ENCODE data around the gene IQCN.

IQCN gene

DNA sequence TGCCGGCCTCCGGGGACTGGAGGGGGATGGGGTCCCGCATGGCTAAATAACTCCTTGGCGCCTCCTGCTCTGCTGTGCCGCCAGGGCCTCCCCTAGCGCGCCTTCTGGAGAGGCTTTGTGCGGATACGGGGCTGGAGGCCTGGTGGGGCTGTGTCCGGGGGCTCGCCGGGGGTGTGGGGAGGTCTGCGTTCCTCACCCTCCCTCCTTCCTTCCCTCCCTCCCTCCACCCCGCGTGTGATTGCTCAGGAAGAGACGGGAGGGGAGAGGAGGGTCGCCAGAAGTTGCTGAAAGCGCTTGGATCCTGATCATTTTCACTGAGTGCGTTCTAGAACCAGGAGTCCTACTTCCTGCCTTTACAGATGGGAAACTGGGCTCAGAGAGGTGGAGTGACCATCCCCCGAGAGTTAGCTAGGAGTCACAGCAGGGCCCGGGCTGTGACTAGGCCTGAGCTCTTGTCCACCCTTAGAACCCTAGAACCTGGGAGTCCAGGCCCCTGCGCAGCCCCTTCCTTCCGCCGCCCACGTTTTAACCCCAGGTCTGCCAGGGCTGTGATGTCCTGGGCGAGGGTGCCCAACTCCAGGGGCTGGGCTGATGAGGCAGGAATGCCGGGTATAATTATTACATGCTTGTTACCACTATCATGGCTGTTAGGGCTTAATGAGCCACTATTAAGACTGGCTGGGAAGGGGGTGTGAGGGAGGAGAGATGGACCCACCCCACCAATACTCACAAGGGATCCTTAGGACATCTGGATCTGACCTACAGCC, 8.0 kb upstream of the IQCN start:
- no peaks in the 10 kb centered on the region for H3K27me3 ChIP-seq (replicated peaks; ENCODE audit: control insufficient read depth, insufficient read depth, low read length)
- H3K4me3 ChIP-seq (ENCODE audit: low read length): peak overlapping the region; percentile 79
- H3K9ac ChIP-seq (ENCODE audit: low read length): peak overlapping the region; percentile 96
- H3K4me1 ChIP-seq (ENCODE audit: control insufficient read depth, insufficient read depth, low read length): peaks cover 28% of the 10 kb centered on the region
- no peaks in the 10 kb centered on the region for H3K36me3 ChIP-seq (ENCODE audit: control insufficient read depth, insufficient read depth, low read length, severe bottlenecking)
- DNase-seq (ENCODE audit: low read depth): no peak
- no peaks in the 10 kb centered on the region for H3K9me3 ChIP-seq (ENCODE audit: control insufficient read depth, low read length)

DNA sequence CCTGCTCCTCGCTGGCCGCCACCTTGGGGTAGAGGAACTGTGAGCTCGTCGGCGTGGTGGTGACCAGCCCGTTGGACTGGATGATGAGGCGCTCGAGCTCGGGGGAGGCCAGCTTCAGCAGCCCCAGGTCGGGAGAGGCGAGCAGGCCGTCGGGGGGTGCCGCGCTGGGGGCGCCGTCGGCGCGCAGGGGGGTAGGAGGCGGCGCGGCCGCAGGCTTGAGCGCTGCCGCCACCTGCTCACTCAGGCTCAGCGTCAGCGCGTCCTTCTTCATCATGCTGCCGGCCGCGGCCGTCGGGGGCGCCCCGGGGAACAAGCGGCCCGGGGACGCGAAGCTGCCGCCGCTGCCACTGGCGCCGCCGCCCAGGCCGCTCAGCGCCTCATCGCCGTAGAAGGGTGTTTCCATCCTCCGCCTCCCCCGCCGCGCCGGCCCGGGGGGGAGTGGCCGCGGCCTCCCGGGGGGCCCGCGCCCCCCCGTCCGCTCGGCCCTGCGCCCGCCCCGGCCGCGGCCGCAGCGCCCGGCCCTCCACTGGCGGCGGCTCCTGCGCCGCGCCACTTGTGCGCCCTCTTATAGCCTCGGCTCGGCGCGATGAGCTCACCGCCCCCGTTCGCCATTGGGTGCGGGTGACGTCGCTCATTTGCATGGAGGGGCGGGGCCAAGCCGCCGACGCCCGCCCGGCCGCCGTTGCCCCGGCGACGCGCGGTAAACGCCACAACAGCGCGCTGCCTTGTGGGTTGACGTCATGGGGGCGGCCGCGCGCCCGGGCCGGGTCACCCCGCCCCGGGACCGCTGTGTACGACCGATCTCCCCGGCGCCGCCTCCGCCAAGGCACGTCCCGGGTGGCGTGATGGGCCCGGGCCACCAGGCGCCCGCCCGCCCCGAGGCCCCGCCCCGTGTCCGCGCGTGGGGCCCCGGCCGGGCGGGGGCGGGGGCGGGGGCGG, 7.1 kb upstream of the IQCN start, which contains the start of gene JUND:
TSS of gene JUND (minus strand) at position 541 of the 939 bp plus-strand sequence. CDS start at position 403, 138 bp downstream.
- peak within 1 kb of the TSS; percentile 99 for H3K9ac ChIP-seq (ENCODE audit: low read length)
- H3K27me3 ChIP-seq (replicated peaks; ENCODE audit: control insufficient read depth, insufficient read depth, low read length): no peaks in the 10 kb centered on the region
- H3K4me1 ChIP-seq (ENCODE audit: control insufficient read depth, insufficient read depth, low read length): peaks cover 28% of the 10 kb centered on the region
- no peaks in the 10 kb centered on the region for H3K36me3 ChIP-seq (ENCODE audit: control insufficient read depth, insufficient read depth, low read length, severe bottlenecking)
- no peaks in the 10 kb centered on the region for H3K9me3 ChIP-seq (ENCODE audit: control insufficient read depth, low read length)
- peak within 1 kb of the TSS; percentile 99 for H3K4me3 ChIP-seq (ENCODE audit: low read length)
- peak; percentile 99 for DNase-seq (ENCODE audit: low read depth)

DNA sequence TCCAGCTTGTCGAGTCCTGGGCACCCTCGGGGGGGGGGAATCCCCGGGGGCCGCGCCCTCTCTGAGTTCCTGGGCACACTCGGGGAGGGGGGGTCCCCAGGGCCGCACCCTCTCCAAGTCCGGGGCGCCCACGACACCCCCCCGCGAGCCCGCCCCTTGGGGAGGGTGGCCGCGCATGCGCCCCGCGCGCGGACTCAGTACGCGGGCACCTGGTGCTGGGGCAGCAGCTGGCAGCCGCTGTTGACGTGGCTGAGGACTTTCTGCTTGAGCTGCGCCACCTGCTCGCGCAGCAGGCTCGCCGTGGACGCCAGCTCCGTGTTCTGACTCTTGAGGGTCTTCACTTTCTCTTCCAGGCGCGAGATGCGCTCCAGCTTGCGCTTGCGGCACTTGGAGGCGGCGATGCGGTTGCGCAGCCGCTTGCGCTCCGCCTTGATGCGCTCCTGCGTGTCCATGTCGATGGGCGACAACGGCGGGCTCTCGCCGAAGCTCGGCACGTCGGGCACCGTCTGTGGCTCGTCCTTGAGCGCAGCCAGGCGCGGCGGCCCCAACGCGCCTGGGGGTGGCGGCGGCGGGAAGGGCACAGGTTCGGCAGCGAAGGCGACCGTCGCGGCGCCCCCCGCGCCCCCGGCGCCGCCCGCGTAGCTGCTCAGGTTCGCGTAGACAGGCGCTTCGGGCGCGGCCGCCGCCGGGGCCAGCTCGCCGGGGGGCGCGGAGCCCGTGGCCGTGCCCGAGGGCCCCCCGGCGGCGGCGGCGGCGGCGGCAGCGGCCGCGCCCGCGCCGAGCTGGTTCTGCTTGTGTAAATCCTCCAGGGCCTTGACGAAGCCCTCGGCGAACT, 6.2 kb upstream of the IQCN start:
- peaks cover 35% of the 10 kb centered on the region for H3K4me1 ChIP-seq (ENCODE audit: control insufficient read depth, insufficient read depth, low read length)
- peak overlapping the region; percentile 99 for H3K4me3 ChIP-seq (ENCODE audit: low read length)
- H3K27me3 ChIP-seq (replicated peaks; ENCODE audit: control insufficient read depth, insufficient read depth, low read length): no peaks in the 10 kb centered on the region
- no peaks in the 10 kb centered on the region for H3K9me3 ChIP-seq (ENCODE audit: control insufficient read depth, low read length)
- H3K9ac ChIP-seq (ENCODE audit: low read length): peak overlapping the region; percentile 99
- peak; percentile 76 for DNase-seq (ENCODE audit: low read depth)
- H3K36me3 ChIP-seq (ENCODE audit: control insufficient read depth, insufficient read depth, low read length, severe bottlenecking): no peaks in the 10 kb centered on the region

DNA sequence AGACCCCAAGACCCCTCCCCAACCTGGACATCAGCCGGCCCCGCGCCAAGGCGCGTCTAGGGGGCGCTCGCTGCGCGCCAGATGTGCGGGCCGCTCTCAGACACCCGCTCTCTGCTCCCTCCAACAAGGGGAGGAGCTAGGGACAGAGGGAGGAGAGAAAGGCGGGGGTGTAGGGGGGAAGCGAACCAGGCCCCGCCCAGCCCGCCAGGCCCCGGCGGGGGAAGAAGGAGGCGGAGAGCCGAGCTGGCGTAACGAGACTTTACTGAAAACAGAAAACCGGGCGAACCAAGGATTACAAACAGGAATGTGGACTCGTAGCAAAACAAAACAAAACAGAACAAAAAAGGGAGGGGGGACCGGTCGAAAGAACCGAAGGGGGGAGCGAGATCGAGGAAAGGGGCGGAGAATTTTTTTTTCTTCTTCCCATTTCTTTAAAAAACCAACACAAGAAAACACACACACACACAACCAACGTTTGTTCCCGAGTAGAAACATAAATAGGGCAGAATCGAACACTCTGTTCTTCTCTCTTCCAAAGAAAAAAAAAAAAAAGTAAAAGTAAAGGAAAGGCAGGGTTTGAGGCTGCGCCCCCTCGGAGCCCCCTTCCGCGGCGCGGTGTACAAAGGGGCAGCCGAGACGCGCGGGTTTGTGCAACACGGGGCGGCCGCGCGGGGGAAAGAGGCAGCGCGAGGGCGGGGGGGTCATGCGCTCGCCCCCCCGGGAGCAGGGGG, 5.4 kb upstream of the IQCN start:
- Histone ChIP-seq H3K9me3 (ENCODE audit: control insufficient read depth, low read length) (no peaks in the 10 kb centered on the region), H3K4me1 (ENCODE audit: control insufficient read depth, insufficient read depth, low read length) (peaks cover 38% of the 10 kb centered on the region), H3K4me3 (ENCODE audit: low read length) (peak overlapping the region; percentile 99), H3K27me3 (replicated peaks; ENCODE audit: control insufficient read depth, insufficient read depth, low read length) (no peaks in the 10 kb centered on the region), H3K36me3 (ENCODE audit: control insufficient read depth, insufficient read depth, low read length, severe bottlenecking) (no peaks in the 10 kb centered on the region), H3K9ac (ENCODE audit: low read length) (peak overlapping the region; percentile 99)
- DNase-seq (ENCODE audit: low read depth): peak; percentile 95

DNA sequence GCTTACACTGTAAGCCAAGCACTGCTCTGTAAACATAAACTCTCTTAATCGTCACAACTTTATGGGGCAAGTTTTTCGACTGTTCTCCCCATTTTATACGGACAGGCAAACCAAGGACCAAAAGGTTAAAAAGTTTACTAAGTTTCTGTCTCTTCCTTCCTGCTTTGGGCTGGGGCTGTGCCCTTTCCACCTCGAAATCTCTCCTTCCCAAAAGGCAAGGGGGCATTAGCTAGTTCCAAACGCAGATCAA, 4.9 kb upstream of the IQCN start:
- peak overlapping the region; percentile 99 for H3K9ac ChIP-seq (ENCODE audit: low read length)
- H3K4me1 ChIP-seq (ENCODE audit: control insufficient read depth, insufficient read depth, low read length): peaks cover 43% of the 10 kb centered on the region
- DNase-seq (ENCODE audit: low read depth): no peak
- no peaks in the 10 kb centered on the region for H3K9me3 ChIP-seq (ENCODE audit: control insufficient read depth, low read length)
- H3K27me3 ChIP-seq (replicated peaks; ENCODE audit: control insufficient read depth, insufficient read depth, low read length): no peaks in the 10 kb centered on the region
- H3K36me3 ChIP-seq (ENCODE audit: control insufficient read depth, insufficient read depth, low read length, severe bottlenecking): no peaks in the 10 kb centered on the region
- H3K4me3 ChIP-seq (ENCODE audit: low read length): peak overlapping the region; percentile 99

DNA sequence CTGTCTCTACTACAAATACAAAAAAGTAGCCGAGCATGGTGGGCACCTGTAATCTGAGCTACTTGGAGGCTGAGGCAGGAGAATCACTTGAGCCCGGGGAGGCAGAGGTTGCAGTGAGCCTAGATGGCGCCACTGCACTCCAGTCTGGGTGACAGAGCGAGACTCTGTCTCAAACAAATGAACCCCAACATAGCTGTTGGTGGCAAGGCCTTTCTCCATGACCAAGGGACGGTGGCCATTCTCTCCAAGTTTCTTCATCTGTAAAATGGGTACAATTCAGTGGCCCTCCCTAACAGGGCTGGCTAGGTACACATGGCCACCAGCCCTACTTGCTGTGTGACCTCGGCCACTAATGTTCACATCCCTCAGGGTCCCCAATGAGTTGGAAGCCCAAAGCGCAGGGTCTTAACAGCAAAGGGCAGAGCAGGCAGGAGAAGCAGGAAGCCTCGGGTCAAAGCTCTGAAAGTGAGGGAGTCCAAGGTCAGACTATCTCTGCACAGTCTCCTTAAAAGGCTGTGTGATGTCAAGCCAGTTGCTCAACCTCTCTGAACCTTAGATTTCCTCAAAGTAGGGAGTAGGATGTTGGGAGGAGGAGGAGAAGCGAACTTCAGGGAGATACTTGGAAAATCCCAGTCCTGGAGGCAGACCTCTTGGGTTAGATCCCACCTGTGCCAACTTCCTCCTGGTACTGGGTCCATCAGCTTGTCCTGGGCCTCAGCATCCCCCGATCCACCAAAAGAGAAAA, 4.4 kb upstream of the IQCN start:
- peaks cover 46% of the 10 kb centered on the region for H3K4me1 ChIP-seq (ENCODE audit: control insufficient read depth, insufficient read depth, low read length)
- H3K27me3 ChIP-seq (replicated peaks; ENCODE audit: control insufficient read depth, insufficient read depth, low read length): no peaks in the 10 kb centered on the region
- peak; percentile 62 for DNase-seq (ENCODE audit: low read depth)
- H3K4me3 ChIP-seq (ENCODE audit: low read length): peak overlapping the region; percentile 99
- H3K9ac ChIP-seq (ENCODE audit: low read length): peak overlapping the region; percentile 99
- H3K36me3 ChIP-seq (ENCODE audit: control insufficient read depth, insufficient read depth, low read length, severe bottlenecking): no peaks in the 10 kb centered on the region
- no peaks in the 10 kb centered on the region for H3K9me3 ChIP-seq (ENCODE audit: control insufficient read depth, low read length)

DNA sequence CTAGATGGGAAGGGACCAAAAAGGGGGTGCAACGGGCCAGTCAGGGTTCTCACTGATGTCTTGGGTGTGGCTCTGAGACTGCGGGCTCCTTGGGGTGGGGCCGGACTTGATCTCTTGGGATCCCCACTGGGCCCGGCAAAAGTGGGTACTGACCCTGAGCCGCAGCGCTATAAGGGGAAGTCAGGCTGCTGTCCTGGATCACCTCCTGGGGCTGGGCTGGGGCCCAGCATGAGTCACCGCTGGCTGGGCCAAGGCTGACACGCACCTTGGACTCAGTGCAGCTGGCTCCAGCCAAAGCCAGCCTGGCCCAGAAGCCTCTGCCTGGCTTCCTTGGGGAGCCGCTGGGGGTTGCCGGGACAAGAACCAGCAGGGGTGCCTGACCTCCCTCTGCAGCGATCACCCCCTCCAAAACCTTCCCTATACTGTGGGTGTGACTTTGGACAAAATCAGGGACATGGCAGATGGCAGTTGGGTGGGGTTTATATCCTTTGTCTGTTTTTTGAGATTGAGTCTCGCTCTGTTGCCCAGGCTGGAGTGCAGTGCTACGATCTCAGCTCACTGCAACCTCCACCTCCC, 617 bp upstream of the IQCN start:
- Histone ChIP-seq H3K4me3 (ENCODE audit: low read length) (peak overlapping the region; percentile 25), H3K36me3 (ENCODE audit: control insufficient read depth, insufficient read depth, low read length, severe bottlenecking) (no peaks in the 10 kb centered on the region), H3K9me3 (ENCODE audit: control insufficient read depth, low read length) (no peaks in the 10 kb centered on the region), H3K27me3 (replicated peaks; ENCODE audit: control insufficient read depth, insufficient read depth, low read length) (no peaks in the 10 kb centered on the region), H3K9ac (ENCODE audit: low read length) (peak overlapping the region; percentile 47), H3K4me1 (ENCODE audit: control insufficient read depth, insufficient read depth, low read length) (peaks cover 36% of the 10 kb centered on the region)
- DNase-seq (ENCODE audit: low read depth): peak; percentile 95

DNA sequence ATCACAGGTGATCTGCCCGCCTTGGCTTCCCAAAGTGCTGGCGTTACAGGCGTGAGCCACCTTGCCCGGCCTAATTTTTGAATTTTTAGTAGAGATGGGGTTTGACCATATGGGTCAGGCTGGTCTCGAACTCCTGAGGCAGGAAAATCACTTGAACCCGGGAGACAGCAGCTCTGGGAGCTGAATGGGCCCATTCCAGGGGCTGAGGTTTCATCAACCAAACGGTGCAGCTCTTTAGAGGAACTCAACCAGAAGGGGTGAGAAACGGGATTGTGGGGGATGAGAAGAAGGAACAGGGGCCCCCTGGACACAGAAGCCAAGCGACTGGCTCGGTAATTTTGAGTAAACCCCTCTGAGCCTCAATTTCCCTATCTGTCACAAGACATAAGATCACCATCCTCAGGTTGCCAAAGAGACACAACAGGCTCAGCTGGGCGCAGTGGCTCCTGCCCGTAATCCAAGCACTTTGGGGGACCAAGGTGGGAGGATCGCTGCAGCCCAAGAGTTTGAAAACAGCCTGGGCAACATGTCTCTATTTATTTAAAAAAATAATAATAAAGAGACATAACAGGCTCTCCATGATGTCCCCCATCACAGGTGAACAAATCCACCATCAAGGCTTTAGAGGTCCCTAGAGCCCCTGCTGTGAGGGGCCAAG, 562 bp downstream of the IQCN start:
- no peak for DNase-seq (ENCODE audit: low read depth)
- Histone ChIP-seq H3K27me3 (replicated peaks; ENCODE audit: control insufficient read depth, insufficient read depth, low read length) (no peaks in the 10 kb centered on the region), H3K4me1 (ENCODE audit: control insufficient read depth, insufficient read depth, low read length) (peaks cover 32% of the 10 kb centered on the region), H3K9me3 (ENCODE audit: control insufficient read depth, low read length) (no peaks in the 10 kb centered on the region), H3K36me3 (ENCODE audit: control insufficient read depth, insufficient read depth, low read length, severe bottlenecking) (no peaks in the 10 kb centered on the region), H3K9ac (ENCODE audit: low read length) (no peak overlapping the region), H3K4me3 (ENCODE audit: low read length) (no peak overlapping the region)

DNA sequence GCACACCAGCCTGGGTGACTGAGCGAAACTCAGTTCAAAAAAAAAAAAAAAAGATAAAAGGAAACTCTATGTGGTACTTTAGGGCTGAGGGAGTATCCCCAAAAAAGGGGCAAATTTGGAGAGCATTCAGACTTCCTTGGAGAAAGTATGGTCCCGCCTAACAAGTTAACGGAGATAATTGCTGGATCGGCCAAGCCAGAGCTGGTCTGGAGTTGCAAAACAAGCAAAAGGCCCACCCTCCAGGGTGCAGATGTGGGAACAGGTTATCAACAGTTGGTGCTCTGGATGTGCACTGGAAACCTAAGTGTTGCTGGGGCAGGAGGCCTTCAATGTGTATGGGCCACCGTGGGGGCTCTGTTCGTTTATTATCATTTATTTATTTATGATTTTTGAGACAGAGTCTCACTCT, 2.8 kb downstream of the IQCN start:
- H3K36me3 ChIP-seq (ENCODE audit: control insufficient read depth, insufficient read depth, low read length, severe bottlenecking): peaks cover 9% of the 10 kb centered on the region
- DNase-seq (ENCODE audit: low read depth): peak; percentile 44

More for the DNA sequence above, 2.8 kb downstream of the IQCN start:
- no peak overlapping the region for H3K4me3 ChIP-seq (ENCODE audit: low read length)
- H3K9me3 ChIP-seq (ENCODE audit: control insufficient read depth, low read length): no peaks in the 10 kb centered on the region
- H3K9ac ChIP-seq (ENCODE audit: low read length): no peak overlapping the region
- peaks cover 23% of the 10 kb centered on the region for H3K4me1 ChIP-seq (ENCODE audit: control insufficient read depth, insufficient read depth, low read length)
- H3K27me3 ChIP-seq (replicated peaks; ENCODE audit: control insufficient read depth, insufficient read depth, low read length): no peaks in the 10 kb centered on the region

All from adipocyte (in vitro differentiated cells).